ENCODE results near the gene GNAQ.
"Not testable (repeated sequence)": the region's sequence is repeated elsewhere in the genome, so short reads cannot be mapped to it uniquely, and the experiment has no call there.

Gene GNAQ

DNA sequence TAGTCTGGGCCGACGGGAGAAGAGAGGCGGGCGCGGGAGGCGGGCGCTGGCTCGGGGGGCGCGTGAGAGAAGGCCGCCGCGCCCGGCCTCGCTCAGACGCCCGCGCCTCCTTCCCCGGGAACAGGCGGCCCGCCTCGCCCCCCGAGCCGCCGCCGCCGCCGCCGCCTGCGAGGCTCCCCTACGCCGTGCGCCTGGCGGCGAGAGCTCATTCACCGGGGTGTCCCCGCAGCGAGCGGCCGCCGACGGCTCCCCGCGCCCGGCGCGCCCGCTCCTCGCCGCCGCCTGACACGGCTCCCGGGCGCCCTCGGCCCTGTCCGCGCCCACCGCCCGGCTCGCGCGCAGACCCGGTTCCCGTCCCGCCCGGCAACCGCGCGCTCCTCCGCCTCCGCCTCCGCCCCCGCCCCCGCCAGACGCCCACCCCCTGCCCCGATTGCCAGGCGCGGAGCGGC, at the start of gene GNAQ:
Gene GNAQ (minus strand): TSS at position 368 of the 449 bp plus-strand sequence. CDS start 576 bp downstream, outside the sequence.
- DNase-seq (ENCODE audit: low read depth), result no peak

GRCh38 chr9:78074385-78075291, 43.0 kb upstream of the GNAQ start:
- DNase-seq (ENCODE audit: low read depth), result no peak

- DNase-seq (ENCODE audit: low read depth), result no peak
Observed at GRCh38 chr9:78073722-78074121, 42.1 kb upstream of the GNAQ start.

- DNase-seq (ENCODE audit: low read depth), result no peak
Observed at GRCh38 chr9:78072586-78073199, 41.1 kb upstream of the GNAQ start.

DNA sequence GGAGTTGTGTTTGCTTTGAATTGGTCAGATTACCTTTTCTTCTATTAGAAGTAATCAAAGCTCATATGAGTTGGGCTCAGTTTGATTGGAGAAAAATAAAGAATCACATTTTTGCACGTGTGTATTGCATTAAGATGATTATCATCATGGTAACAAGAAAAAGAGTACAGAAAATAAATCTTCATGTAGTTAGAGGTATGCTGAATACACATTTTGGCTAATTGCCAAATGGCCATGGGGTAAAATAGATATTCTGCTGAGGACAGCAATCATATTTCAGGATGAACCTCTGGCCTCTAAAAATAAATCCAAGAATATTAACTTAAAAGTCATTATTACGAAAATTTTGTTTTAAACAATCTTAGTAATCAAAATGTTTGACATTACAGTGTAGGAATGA, 38.9 kb upstream of the GNAQ start:
- no peak for DNase-seq (ENCODE audit: low read depth)

- no peak for DNase-seq (ENCODE audit: low read depth)
Observed at GRCh38 chr9:78064075-78064474, 32.5 kb upstream of the GNAQ start.

GRCh38 chr9:78062710-78063109, 31.1 kb upstream of the GNAQ start:
- no peak for DNase-seq (ENCODE audit: low read depth)

DNA sequence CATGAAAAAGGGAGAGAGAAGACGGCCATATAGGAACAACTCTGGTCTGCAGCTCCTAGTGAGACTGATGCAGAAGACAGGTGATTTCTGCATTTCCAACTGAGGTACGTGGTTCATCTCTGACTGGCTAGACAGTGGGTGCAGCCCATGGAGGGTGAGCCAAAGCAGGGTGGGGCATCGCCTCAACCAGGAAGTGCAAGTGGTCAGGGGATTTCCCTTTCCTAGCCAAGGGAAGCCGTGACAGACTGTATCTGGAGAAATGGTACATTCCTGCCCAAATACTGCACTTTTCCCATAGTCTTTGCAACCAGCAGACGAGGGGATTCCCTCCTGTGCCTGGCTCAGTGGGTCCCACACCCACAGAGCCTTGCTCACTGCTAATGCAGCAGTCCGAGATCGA, 22.6 kb upstream of the GNAQ start:
- not testable (repeated sequence) for DNase-seq (ENCODE audit: low read depth)

- DNase-seq (ENCODE audit: low read depth), result no peak
Observed at GRCh38 chr9:78053627-78054026, 22.0 kb upstream of the GNAQ start.

DNA sequence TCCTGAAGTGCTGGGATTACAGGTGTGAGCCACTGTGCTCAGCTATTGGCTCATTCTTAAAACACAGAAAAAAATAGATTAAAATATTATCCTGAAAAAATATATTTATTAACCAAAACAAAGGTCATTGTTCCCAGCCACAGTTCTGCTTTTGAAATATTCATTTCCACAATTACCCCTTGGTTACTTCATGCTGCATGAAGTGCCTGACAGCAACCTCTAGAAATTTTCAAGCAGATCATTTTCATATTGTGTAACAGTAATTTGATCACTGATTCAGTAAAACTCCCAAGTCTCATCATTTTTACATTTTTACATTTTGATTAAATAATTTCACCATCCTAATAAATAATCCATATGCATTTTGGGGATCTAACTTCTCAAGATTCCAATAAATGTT, 18.8 kb upstream of the GNAQ start:
- no peak for DNase-seq (ENCODE audit: low read depth)

DNA sequence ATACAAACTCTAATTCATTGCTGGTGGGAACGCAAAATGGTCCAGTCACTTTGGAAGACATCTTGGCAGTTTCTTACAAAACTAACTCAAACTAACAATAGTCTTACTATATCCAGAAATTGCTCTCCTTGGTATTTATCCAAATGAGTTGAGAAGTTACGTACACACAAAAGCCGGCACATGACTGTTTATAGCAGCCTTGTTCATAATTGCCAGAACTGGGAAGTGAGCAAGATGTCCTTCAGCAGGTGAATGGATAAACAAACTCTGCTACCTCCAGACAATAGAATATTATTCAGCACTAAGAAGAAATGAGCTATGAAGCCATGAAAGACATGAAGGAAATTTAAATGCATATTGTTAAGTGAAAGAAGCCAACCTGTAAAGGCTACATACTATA, 17.9 kb upstream of the GNAQ start:
- DNase-seq (ENCODE audit: low read depth), result no peak

DNA sequence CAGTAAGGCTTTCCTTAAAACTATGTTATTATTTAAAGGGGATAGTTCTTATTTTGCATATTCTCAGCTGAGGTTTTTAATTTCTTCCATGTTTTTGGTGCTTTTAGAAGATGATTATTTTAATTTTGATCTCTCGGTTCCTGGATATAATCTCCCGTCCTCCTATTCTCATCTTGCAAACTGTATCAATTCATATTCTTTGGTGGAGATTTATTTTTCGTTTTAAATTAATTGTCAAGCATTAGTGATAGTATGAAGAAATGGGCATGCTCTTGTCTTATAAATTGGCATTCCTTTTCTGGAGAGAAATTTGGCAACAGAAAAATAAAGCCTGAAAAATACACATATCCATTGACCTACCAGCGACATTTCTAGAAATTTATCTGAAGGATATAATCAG, 15.5 kb upstream of the GNAQ start:
- DNase-seq (ENCODE audit: low read depth), result no peak

DNA sequence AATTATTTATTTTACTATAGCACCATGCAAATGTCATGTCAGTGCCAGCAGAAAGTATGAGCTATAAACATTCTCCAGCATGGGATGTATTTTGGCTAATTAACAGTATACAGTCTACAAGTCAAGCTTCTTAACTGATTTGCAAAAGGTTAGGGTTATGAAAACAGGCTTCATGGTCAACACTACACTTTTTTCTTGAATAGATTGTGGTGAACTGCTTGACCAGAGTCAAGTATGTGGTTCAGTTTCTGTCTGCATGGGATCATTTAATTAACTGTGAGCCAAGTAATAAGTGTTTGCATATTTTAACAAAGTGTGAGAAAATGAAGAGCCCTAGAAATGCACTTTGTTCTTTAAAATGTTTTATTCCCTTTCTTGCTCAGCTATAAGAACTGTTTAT, 14.5 kb upstream of the GNAQ start:
- DNase-seq (ENCODE audit: low read depth), result no peak

GRCh38 chr9:78044886-78045285, 13.3 kb upstream of the GNAQ start:
- no peak for DNase-seq (ENCODE audit: low read depth)

- DNase-seq (ENCODE audit: low read depth), result no peak
Observed at GRCh38 chr9:78044189-78044588, 12.6 kb upstream of the GNAQ start.

- no peak for DNase-seq (ENCODE audit: low read depth)
Observed at GRCh38 chr9:78041971-78042370, 10.4 kb upstream of the GNAQ start.

GRCh38 chr9:78040726-78041125, 9.1 kb upstream of the GNAQ start:
- DNase-seq (ENCODE audit: low read depth), result no peak

DNA sequence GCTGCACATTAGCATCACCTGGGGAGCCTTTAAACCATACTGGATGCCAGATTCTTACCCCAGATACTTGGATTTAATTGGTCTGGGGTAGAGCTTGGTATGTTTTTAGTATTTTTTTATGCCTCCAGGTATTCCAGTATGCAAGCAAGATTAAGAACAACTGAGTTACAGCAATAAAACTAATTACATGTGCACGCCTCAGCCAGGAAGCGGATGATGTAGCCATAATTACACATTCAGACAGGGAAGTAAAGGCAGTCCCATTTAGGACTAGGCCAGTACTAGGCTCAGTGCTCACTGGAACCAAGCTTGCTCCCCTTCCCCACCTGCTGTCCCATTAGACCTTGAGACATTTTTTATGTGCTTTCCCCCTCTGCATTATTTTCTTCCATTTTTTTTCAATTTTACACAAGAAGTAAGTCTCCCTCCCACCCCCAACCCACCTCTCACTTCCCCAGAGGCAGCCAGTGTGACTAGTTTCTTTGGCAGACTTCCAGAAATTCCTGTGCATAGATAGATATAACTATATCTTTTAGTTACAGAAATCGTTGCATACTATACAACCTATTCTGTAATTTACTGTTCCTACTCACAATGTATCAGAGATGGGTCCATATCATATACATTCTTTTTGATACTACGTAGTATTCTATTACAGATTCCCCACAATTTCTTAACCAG, 7.1 kb upstream of the GNAQ start:
- DNase-seq (ENCODE audit: low read depth), result no peak

DNA sequence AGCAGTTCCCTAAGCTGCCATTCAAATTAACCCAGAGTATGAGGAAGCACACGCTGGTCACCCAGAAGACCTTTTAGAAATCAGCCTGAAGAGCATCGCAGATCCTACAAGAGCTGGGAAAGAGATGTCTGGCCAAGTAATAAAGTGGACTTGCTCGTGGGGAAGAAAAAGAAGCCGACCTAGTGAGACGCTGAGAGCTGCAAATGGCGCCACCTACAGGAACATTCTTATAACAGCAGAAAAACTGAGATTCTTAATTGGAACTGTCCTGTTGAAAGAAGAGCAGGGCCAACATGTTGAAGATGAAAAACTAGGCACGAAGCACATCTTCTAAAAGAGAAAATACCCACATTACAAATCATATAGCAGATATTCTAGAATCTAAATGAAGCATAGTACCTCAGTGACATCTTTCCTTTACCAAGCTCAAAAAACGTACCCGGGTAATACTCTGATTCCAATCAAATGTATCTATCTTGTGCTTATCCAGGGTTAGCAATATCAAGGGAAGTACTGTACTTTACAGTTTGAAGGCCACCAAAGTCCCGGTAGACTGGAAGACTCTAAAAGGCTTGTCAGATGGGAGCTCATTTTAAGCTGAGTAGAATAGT, 3.9 kb upstream of the GNAQ start:
- no peak for DNase-seq (ENCODE audit: low read depth)

DNA sequence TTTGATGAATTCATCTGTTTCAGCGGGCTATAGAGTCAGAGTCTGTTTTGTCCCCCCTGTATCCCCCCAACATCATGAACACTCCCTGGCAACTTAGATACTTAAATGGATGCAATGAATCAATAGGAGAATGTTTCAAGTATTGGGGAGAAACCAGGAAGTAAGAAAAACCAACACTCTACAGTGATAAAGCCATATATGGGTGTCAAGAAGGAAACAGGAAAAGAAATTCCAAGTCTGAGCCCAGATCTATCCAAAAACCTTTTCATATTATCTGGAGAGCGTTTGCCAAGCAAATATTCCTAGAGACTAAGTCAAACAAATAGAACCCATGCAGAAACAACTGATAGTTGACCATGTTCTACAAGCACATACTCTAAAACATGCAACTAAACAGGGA, 2.3 kb upstream of the GNAQ start:
- no peak for DNase-seq (ENCODE audit: low read depth)

DNA sequence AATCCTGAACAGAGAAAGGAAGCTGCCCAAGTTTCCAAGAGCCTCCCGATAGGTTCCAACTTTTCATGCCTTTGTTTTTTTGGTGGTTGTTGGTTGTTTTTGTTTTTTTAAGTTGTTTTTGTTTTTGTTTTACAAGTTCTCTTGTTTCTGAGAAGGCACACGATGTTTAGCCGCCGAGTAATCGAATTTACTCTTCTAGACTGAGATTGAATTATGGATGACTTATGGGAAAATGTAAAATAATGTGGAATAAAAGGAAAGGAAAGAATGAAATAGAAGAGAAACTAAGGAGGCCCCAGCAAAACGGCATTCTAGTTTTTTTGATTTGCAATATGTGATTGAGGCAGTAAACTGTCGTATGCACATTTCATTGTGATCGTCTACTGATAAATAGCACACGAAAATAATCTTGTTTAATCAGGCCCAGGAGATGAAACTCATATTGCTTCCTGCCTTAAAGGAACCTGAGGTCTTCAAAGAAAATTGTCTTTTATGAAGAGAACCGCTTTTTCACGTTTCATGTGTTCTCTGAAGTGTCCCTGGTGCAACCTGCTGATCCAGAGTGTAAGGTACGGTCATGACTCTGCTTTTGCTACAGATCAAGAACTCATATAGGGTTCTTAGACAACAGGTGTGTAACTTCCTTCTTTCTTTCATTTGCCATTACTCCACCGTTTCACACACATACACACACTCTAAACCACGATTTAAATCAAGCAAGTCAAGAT, 1.3 kb upstream of the GNAQ start:
- no peak for DNase-seq (ENCODE audit: low read depth)

Data from HS-27A (cell line).